ENCODE data around the gene ZNF544. TPM values are rescaled to one million over a fixed set of nuclear protein-coding genes. Genes with fewer than 3 reads are reported as not detected.

ZNF544 gene
- polyA plus RNA-seq, 1 experiment, result 26.4 TPM

DNA sequence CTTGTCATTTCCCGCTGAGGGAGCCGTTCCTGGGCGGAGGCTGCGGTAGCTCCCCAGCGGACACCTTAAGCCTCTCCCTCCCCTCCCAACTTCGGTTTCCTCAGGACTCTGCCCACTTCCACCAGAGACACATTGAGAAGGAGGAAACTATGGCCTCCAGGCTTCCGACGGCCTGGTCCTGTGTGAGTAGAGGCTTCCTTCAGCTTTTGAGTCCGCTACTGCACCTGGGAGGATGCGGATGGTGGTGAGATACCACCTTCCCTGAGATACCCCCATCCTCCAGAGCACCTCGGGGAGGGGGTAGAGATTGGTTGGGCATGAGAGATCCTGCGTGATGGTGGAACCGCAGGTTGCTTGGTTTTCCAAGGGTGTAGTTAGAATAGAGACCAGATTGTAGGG lies 44.9 kb upstream of the ZNF544 start:
- H3K27ac ChIP-seq (ENCODE audit: low read depth, low read length), result peak overlapping the region; percentile 98
- ChIA-PET CTCF (no interaction called here), POLR2A (interaction anchor here (0.5 to 1.8 kb wide), 5 partner anchors 30 to 456 kb away, joined by 3 to 7 read pairs (median 4); partner anchors contain the start of genes ZNF329, ZNF544, ZNF606 and ZNF671)
- no peaks in the 10 kb centered on the region for H3K27me3 ChIP-seq (ENCODE audit: control insufficient read depth, insufficient read depth, low read length)
- H3K9me3 ChIP-seq (ENCODE audit: control insufficient read depth, insufficient read depth, low read length), result peaks cover 92% of the 10 kb centered on the region
- H3K4me3 ChIP-seq (ENCODE audit: low read depth, low read length), result peak overlapping the region; percentile 80
- no peak for DNase-seq (ENCODE audit: low read depth, low spot score)
- no peak for TF ChIP-seq CTCF (IDR thresholded peaks at IDR 0.05; ENCODE audit: low read depth, low read length)

DNA sequence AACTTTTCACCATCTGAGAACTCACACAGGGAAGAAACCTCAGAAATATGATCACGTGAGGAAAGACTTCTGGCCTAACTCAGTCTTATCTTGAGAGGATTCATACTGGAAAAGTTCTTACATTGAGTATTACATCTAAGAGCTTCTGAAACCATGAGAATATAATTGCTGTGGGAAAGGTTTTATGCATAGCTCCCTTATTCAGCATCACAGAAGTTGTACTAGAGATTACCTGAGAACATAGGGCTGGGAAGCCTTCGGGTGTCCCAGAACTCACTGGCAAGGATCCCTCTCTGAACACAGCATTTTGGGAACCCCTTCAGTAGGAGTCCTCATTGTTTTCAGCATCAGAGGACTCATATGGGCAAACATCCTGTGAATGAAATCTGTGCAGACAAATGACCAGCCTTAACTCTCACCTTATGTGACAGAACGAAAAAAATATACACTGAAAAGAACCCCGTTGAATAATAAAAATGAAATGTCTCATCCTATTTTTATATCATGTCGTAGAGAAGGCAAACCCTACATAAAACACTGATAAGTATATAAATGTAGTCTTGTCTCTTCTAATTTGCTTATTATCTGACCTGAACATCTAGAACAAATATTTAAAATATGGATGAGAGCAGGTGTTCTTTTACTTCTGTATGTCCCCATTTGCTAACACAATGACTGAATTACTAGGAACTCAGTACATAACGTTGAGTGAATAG lies 31.7 kb upstream of the ZNF544 start:
- TF ChIP-seq CTCF (IDR thresholded peaks at IDR 0.05; ENCODE audit: low read depth, low read length), result no peak
- H3K4me3 ChIP-seq (ENCODE audit: low read depth, low read length), result no peak overlapping the region
- no peak for DNase-seq (ENCODE audit: low read depth, low spot score)
- H3K27ac ChIP-seq (ENCODE audit: low read depth, low read length), result no peak overlapping the region
- H3K27me3 ChIP-seq (ENCODE audit: control insufficient read depth, insufficient read depth, low read length), result no peaks in the 10 kb centered on the region
- H3K9me3 ChIP-seq (ENCODE audit: control insufficient read depth, insufficient read depth, low read length), result peaks cover 86% of the 10 kb centered on the region
- ChIA-PET POLR2A (no interaction called here), CTCF (no interaction called here)

DNA sequence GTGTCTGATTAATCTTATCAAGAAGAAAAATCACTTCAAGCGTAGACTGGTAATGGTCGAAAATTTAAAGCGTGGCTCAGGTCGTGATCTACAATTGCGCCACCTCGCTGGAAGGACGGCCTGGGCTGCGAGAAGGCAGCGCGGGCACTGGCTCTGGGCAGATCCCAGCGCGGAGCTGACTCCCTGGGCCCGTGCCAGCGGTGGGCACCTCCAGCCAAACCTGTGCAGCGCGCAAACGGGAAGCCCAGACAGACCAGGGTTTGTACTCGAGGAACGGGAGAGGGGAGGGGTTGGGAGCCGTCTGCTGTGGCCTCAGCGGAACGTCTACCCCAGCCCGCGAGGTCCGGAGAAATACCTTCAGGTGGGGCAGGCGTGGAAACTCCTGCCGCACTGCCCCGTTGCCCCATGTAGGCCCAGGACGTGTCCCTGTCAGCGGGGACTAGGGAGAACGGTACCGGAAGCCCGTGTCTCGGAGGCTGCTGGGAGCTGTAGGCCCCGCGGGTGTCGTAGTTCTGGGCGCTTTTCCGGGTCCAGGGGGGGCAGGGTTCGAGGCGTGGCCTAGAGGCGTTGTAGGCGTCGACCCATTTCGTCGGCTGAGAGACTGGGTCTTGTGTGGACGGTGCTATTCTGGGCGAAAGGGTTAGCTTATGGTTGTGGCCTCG lies 24.8 kb upstream of the ZNF544 start:
- ChIA-PET CTCF (no interaction called here), POLR2A (no interaction called here)
- no peak for DNase-seq (ENCODE audit: low read depth, low spot score)
- Histone ChIP-seq H3K27me3 (ENCODE audit: control insufficient read depth, insufficient read depth, low read length) (no peaks in the 10 kb centered on the region), H3K27ac (ENCODE audit: low read depth, low read length) (no peak overlapping the region), H3K4me3 (ENCODE audit: low read depth, low read length) (no peak overlapping the region), H3K9me3 (ENCODE audit: control insufficient read depth, insufficient read depth, low read length) (peaks cover 92% of the 10 kb centered on the region)
- no peak for TF ChIP-seq CTCF (IDR thresholded peaks at IDR 0.05; ENCODE audit: low read depth, low read length)

GRCh38 chr19:58204566-58204965 lies 24.1 kb upstream of the ZNF544 start:
- no peak for TF ChIP-seq CTCF (IDR thresholded peaks at IDR 0.05; ENCODE audit: low read depth, low read length)
- Histone ChIP-seq H3K27ac (ENCODE audit: low read depth, low read length) (no peak overlapping the region), H3K9me3 (ENCODE audit: control insufficient read depth, insufficient read depth, low read length) (peaks cover 92% of the 10 kb centered on the region), H3K4me3 (ENCODE audit: low read depth, low read length) (no peak overlapping the region), H3K27me3 (ENCODE audit: control insufficient read depth, insufficient read depth, low read length) (no peaks in the 10 kb centered on the region)
- DNase-seq (ENCODE audit: low read depth, low spot score), result no peak
- CTCF ChIA-PET, result no interaction called here
- POLR2A ChIA-PET, result no interaction called here

GRCh38 chr19:58209577-58209976 lies 19.1 kb upstream of the ZNF544 start:
- ChIA-PET POLR2A (no interaction called here), CTCF (no interaction called here)
- no peak overlapping the region for H3K27ac ChIP-seq (ENCODE audit: low read depth, low read length)
- DNase-seq (ENCODE audit: low read depth, low spot score), result no peak
- H3K4me3 ChIP-seq (ENCODE audit: low read depth, low read length), result no peak overlapping the region
- no peak for TF ChIP-seq CTCF (IDR thresholded peaks at IDR 0.05; ENCODE audit: low read depth, low read length)
- H3K27me3 ChIP-seq (ENCODE audit: control insufficient read depth, insufficient read depth, low read length), result no peaks in the 10 kb centered on the region
- peaks cover 91% of the 10 kb centered on the region for H3K9me3 ChIP-seq (ENCODE audit: control insufficient read depth, insufficient read depth, low read length)

Data from AG04450 (cell line).